ENCODE results near the gene IRAK3.
"Not testable (repeated sequence)": the region's sequence is repeated elsewhere in the genome, so short reads cannot be mapped to it uniquely, and the experiment has no call there.

Gene IRAK3

DNA sequence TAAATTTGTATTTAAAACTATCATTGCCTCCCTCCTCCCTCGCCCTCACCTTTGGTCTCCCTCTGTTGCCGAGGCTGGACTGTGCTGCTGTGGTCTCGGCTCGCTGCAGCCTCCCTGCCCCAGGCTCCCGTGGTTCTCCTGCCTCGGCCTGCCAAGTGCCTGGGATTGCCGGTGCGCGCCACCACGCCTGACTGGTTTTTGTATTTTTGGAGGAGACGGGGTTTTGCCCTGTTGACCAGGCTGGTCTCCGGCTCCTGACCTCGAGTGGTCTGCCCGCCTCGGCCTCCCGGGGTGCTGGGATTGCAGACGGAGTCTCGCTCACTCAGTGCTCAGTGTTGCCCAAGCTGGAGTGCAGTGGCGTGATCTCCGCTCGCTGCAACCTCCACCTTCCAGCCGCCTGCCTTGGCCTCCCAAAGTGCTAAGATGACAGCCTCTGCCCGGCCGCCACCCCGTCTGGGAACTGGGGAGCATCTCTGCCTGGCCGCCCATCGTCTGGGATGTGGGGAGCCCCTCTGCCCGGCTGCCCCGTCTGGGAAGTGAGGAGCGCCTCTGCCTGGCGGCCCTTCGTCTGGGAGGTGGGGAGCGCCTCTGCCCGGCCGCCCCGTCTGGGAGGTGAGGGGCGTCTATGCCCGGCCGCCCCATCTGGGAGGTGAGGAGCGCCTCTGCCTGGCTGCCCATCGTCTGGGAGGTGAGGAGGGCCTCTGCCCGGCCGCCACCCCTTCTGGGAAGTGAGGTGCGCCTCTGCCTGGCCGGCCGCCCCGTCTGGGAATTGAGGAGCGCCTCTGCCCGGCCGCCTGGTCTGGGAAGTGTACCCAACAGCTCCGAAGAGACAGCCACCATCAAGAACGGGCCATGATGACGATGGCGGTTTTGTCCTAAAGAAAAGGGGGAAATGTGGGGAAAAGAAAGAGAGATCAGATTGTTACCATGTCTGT, 14.4 kb upstream of the IRAK3 start:
- DNase-seq: not testable (repeated sequence)

DNA sequence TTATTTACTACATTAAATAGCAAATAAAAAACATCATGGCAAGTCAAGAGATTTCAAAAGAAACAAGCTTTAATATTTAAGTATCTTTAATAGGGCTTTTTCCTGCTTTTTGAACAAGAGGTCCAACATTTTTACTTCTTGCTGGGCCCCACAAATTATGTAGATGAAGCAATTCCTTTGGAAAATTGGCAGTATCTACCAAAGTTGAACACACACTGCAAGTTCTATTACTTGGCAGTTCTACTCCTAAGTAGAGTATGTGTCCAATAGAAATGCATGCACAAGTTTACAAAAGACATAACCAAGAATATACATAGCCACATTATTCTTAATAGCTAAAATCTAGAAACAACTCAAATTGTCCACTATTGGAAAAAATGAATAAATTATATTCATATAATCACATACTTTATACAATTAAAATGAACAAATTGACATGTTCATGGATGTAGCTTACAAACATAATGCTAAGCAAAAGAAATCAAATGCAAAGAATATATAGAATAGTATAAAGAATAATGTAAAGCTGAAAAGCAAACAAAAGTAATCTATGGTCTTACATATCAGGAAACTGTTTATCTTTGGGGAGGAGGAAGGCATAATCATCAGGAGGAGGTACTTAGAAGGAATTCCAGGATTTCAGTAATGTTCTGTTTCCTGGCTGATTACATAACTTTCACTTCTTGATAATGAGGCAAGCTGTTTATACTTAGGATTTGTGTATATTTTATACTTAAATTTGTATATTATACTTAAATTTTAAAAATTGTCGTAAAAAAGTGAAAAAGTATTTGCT, 12.7 kb upstream of the IRAK3 start:
- DNase-seq: no peak

DNA sequence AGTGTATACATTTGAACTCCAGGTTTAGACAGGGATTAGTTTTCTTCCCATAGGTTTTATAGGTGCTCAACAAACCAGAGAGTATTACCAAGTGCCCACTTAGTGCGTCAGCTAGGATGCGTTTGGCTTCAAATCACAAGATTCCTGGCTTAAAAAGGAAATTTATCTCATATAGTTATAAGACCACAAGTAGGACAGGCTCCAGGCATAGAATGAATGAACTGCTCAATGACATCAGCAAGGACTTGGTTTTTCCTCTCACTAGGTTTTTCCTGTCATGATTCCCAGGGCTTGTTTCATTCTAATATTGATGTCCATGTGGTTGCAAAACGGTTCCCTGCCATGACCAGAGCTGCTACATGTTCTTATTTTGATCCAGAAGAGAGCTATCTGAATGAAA, 6.1 kb upstream of the IRAK3 start:
- DNase-seq: no peak

DNA sequence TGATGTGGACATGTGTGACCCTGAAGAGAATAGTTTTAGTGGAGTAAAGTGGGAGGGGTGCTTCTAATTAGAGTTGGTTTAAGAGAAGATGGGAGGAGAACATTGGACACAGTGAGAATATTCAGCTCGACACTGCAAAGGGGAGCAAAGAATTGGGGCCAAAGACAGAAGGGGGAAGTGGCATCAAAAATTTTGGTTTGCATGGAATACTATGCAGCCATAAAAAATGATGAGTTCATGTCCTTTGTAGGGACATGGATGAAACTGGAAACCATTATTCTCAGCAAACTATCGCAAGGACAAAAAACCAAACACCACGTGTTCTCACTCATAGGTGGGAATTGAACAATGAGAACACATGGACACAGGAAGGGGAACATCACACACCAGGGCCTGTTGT, 4.2 kb upstream of the IRAK3 start:
- not testable (repeated sequence) for DNase-seq

DNA sequence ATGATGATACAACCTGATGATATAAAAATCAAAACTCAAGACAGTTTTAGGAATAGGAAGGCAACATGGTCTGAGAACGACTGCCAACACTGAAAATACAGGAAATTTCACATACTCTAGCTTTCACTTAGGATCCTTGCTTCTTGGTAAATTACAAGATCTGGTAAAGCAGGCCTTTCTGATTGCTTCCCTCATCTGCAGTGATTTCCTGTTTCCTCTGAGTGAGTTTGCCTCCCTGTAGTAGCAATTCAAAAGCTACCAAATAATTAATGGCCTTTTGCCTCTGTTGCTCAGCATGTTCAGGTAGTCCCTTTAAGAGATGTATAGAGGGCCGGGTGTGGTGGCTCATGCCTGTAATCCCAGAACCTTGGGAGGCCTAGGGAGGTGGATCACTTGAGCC, 2.0 kb upstream of the IRAK3 start:
- DNase-seq: no peak

DNA sequence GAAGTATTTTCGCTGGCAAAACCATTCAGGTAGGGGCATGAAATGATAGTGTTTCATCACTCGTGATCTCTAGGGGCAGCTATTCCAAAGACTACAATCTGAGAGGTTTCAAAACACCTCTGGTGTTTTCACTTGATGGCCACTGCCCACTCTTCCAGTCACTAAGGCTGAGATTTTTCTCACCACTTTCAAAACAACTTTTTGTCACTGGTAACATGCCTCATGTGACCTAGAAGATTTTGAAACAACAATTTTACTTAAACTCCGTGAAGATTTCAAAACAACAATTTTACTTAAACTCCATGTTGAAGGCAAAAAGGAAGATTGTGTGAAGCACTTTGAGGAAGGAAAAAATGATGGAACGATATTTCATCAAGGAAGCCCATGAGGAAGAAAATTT, 1.2 kb upstream of the IRAK3 start:
- DNase-seq: no peak

DNA sequence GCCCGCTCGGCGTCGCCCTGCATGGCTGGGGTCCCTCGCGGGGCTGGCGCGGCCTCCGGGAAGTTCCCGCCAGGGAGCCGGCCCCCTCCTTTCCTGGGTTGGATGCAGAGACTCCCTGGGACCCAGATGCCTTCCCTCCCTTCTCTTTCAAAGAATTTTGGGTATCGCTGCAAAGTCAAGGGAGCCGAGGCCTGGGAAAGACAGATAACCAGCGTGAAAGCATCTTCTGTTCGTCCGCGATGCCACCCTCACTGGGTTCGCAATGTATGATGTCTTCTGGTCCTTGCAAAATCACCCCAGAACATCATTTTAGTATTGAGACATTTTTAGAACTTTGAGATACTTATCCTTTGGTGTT, 451 bp downstream of the IRAK3 start:
- DNase-seq: no peak

DNA sequence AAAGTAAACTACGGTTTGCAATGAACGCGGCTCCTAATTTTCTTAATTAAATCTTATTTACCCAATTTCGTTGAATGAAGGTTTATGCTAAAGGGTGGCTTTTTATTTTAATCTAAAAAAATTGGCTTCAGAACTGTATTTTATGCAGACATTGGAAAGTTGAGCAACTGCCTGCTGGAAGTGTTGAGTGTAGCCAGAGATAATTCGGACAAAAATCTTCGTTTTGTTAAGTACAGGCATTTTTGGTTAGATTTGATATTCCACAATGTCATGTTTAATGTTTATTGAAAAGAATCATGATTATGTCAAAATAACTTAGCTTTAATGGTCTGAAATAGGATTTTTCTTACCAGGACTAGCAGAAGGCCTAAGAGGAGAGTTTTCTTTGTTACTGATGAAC, 875 bp downstream of the IRAK3 start:
- no peak for DNase-seq

DNA sequence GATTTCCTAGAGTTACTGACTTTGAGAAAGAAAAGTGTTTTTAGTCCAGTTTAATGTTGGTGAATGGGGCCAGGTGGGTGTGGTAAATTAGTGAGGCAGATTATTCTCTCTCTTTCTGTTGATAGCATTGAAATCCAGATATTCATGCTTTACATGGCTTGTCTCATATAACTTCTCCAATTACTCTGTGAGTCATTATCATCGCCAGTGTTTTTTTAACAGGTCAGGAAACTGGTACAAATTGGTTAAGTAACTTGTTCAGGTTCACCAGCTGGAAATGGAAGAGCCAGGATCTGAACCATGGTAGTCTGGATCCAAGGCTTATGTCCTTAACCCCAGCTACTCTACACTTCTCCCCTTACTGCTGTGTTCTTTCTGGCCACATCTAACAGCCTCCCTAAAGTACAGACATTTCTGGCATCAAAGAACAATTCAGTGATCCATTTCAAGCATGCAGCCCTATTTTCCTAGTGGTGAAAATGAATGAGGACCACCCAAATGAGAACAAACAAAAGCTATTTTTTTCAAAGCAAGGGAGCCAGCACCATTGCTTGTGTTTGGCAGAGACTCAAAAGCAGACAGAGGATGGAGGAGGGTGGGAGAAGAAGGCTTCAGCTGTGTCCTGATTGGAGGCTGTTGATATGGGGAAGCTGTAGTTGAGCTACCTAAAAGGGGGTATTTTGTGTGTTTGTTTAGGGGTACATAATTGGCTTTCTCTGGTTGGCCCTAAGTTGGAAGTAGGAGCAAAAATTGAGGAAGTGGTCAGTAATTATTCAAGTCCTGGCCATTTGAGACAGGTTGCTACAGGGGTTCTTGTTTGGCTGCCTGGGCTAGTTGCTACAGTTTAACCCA, 1.7 kb downstream of the IRAK3 start:
- DNase-seq: no peak

DNA sequence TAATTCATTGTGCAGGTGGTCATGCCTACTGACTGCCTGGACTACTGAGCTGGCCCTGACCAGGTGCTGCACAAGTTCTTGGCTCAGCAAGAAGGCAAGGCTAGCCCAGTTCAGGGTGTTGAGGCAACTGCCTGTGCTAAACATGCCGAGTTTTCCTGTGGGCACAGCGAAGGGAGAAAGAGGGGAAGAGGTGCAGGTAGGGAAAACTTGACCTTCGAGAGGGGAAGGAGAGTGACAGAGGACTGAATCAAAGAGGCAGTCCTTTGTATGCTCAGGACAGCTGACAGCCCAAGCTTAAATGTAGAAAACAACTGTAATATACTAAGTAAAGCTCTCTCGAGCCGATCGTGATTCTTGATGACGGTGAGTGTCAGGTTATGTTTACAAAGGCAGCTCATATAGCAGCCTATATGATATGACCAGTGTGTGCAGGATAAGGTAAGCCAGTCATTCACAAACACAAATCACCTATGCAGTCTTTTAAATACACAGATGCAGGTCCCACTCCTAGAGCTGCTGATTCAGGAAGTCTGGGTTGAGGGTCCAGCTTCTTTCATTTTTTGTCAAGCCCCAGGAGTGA, 2.6 kb downstream of the IRAK3 start:
- no peak for DNase-seq

DNA sequence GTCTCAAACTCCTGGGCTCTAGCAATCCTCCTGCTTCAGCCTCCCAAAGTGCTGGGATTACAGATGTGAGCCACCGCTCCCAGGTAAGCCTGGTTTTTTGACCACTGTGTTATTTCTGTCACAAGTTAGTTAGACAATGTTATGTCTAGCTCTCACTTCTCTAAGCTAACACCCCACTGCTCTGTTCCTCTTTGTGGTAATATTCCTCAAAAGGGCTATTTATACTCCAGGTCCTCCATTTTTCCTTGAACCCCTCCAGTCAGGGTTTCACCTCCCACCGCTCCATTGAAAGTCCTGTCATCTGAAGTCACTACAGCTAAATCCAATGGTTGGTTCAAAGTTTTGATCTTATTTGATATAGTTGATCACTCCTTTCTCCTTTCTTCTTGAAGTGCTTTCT, 5.1 kb downstream of the IRAK3 start:
- no peak for DNase-seq

DNA sequence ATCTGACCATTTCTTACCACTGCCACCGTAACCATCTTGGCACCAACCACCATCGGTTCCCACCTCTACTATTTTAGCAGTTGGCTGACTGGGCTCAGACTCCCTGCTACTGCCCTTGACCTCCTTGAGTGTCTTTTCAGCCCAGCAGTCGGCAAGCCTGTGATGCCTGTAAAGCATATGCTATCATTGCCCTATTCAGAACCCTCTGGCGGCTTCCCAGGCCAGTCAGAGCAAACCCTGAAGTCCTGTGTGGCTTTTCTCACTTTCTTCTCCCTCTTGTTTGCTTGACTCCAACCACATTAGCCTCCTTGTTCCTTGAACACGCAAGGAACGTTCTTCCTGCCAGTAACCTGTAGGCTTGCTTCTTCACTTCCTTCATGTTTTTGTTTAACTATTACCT, 6.2 kb downstream of the IRAK3 start:
- DNase-seq: no peak

DNA sequence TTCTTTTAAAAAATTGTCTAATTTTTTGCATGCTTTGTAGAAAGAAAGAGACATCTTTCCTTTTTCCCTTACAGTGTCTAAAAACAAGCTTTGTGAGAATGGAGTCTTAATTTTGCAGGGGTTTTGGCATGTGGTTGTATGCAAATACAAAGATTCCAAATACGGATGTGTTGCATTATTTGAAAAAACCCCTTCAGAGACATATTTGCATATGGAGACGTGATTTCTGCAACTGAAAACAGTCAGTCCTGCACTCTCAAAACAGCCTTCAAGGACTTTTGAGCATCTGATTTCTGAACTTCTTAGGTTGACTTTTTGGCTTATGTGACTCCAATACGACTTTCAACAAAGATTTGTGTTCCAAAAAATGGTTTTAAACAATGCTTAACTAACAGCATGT, 7.8 kb downstream of the IRAK3 start:
- no peak for DNase-seq

DNA sequence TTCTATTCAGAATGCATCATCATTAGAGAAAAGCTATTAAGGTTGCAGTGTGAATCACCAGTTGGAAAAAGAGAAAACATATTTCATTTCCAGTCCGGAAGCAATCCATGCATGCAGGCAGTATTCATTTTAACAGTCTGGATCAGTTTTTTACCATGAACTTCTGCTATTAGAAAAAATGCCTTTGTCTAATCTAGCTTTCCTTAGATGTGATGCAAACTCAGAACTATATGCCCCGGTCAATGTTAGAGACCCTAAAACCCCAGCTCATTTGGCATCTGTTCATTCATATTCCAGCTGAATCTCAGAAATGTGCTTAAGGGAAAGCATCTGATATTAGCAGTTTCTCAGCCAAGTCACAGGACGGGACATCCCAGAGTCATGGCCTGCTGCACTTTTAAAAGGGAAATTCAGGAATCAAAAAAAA, 8.5 kb downstream of the IRAK3 start:
- DNase-seq: no peak

DNA sequence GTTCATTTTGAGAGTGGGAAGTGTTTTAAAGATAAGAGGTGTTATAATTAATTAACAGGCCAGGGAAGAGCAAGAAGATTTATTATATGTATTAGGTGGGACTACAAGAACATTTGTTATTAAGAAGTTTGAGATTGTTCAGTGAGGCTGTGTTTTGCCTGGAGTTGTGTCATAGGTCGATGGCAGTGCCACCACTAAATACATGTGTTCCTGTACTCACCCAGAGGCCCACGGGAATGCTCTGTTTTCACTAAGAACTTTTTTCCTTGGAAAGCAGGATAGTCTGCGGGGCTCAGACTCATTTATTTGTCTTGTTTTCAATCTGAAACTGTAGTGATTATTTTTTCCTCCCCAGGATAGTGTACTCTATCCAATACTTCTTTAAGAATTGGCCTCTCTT, 10.1 kb downstream of the IRAK3 start:
- no peak for DNase-seq

DNA sequence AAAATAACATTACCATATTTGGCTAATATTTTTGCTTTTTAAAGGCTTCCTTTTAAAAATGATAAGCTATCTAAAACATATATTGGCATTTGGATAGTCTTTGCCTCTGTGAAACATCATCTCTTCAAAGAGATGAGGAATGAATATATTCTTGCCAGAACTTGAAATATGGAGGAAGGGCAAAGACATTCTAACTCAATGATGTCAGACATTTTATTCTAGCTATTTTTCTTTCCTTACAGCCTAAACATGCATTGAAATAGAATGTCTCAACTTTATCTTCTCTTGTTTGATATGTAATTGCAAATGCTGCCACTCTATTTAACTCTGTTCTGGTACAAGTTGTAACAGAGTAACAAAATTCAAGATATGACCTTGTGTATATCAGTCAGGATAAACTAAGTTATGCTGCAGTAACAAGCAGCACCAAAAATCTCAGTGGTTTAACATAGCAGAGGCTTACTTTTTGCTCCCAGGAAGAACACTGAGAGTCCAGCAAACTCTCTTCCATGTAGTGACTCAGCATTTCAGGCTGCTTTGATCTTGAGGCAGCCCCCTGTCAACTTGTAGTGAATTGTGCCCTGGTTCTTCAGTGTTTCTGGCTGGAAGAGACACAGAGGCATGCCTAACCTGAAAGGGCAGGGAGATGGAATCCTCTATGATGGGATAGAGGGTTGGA, 11.0 kb downstream of the IRAK3 start:
- no peak for DNase-seq

DNA sequence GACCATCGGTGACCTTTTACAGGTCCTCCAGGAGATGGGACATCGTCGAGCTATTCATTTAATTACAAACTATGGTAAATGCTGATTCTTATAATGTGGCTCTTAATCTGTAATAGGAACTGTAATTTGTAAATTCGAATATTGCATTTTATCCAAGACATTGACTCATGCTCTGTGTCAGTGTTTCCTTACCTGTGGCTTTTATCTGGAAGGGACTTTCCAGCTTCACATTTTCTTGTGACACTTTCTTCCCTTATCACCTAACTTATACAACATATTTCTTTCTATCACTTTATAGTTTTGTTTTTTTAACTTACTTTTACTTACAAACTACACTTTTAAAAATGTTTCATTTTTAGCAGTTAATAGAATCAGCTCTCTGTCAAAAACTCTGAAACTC, 14.8 kb downstream of the IRAK3 start:
- no peak for DNase-seq

DNA sequence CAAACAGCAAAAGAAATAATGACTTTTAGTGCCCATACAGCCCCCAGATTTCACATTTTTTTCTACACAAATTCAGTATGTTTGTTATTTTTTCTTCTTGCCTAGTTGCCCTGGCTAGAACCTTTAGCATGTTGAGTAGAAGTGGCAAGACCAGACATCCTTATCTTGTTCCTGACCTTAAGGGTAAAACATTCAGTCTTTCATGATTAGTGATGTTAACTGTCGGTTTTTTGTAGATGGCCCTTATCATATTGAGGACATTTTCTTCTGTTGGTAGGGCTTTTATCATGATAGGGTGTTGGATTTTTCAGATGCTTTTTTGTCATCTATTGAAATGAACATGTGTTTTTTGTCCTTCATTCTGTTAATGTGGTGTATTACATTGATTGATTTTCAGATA, 17.1 kb downstream of the IRAK3 start:
- no peak for DNase-seq

DNA sequence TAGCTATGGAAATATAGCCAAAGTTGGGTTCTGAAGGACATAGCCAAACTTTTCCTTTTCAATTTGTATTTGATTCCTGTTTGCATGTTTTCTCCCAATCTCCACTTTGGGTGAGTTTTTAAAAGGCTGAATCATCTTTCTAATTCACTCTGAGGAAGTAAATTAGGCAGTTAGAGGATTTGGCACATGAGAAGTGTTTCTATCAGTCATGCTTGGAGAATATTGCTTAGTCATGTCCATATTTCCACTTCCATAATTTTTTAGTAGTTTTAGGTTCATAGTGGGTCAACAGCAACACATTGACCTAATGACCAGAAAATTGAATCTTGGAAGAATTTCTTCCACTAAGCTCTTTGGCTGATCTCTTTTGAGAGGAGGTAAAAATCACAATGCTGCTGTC, 21.8 kb downstream of the IRAK3 start:
- DNase-seq: no peak

DNA sequence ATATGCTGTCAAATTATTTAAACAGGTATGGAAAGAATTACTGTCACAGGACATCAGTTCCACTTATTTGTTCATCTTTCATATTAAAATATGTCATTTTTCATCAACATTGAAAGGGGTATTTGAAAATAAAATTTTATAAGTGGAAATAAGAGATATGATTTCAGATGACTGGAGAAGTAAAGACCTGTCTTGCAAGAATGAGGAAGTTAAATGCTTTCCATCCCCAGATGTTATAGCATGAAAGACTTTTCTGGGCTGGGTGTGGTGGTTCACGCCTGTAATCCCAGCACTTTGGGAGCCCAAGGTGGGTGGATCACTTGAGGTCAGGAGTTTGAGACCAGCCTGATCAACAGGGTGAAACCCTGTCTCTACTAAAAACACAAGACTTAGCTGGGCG, 22.6 kb downstream of the IRAK3 start:
- DNase-seq: not testable (repeated sequence)

DNA sequence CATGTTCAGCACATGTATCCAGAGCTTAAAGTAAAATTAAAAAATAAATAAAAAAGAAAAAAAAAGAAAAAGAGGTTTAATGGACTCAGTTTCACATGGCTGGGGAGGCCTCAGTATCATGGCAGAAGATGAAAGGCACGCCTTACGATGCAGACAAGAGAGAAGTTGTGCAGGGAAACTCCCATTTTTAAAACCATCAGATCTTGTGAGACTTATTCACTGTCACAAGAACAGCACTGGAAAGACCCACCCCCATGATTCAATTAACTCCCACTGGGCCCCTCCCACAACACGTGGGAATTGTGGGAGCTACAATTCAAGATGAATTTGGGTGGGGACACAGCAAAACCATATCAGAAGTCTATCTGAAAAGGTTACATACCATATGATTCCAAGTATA, 24.0 kb downstream of the IRAK3 start:
- not testable (repeated sequence) for DNase-seq

DNA sequence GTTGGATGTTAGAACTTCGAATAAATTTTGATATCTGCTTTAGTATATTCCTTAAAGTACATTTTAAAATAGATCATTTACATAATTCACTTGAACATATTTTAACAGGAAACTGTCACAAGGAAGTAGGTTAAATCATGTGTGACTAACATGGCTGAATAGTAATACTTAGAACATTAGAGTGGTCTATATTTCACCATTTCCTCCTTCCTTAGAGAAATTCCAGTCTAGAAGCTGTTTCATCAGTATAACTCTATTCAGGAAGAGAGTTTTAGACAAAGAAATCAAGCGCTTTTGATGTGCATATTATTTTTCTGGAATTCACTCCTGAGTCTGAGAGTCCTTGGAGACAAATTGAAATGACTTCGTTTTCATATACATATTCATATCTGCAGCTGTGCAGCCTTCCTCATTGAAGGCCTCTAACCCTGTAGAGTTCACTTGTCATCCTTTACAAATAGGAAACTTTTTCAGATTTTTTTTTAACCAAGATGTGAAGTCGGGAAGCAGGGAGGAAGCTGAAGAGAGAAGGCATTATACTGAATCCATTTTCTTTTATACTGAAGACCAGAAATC, 28.4 kb downstream of the IRAK3 start:
- DNase-seq: no peak
